GM21526 (cell line): ENCODE measurements around the gene TRIM10.

Source experiments
- ATAC-seq: cut with Tn5 transposase; IDR thresholded peaks from one replicate; pipeline ENCODE4 v1.9.1; 2021; ENCODE audit warnings: moderate library complexity; ENCODE audit not compliant: unreplicated experiment, low FRiP score

TRIM10 gene, protein sequence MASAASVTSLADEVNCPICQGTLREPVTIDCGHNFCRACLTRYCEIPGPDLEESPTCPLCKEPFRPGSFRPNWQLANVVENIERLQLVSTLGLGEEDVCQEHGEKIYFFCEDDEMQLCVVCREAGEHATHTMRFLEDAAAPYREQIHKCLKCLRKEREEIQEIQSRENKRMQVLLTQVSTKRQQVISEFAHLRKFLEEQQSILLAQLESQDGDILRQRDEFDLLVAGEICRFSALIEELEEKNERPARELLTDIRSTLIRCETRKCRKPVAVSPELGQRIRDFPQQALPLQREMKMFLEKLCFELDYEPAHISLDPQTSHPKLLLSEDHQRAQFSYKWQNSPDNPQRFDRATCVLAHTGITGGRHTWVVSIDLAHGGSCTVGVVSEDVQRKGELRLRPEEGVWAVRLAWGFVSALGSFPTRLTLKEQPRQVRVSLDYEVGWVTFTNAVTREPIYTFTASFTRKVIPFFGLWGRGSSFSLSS

DNA sequence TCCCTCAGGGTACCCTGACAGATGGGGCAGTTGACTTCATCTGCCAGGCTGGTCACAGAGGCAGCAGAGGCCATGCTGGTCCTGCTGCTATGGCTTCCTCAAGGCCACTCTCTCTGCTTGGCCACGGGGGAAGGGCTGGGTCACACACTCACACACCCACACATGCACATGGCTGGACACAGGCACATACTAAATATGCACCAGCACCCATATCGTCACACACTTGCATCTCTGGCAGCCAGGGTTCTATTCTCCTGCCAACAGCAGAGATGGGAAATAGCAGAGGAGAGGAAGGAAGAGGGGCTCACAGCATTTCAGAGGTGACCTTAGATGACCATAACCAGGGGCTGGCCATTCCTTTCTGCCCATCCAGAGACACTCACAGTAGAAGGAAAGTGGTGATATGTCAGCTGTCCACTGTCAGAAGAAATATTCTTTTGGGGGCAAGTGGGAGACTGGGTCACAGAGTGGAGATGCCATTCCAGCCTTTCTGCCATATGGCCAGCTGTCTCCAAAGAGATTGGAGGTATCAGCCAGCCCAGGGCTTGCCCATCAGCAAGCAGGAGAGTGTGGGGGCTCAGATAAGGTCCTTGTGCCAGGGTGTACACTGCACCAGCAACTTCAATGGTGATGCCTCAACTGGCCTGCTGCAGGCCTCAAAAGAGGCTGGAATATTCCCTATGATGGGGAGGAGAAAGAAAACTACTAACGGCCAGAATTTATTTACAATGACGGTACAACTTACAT is at the start of gene TRIM10:
TSS of gene TRIM10 (minus strand) at position 427 of the 747 bp plus-strand sequence. CDS start at position 74, 353 bp downstream.
- ATAC-seq, result no peak

DNA sequence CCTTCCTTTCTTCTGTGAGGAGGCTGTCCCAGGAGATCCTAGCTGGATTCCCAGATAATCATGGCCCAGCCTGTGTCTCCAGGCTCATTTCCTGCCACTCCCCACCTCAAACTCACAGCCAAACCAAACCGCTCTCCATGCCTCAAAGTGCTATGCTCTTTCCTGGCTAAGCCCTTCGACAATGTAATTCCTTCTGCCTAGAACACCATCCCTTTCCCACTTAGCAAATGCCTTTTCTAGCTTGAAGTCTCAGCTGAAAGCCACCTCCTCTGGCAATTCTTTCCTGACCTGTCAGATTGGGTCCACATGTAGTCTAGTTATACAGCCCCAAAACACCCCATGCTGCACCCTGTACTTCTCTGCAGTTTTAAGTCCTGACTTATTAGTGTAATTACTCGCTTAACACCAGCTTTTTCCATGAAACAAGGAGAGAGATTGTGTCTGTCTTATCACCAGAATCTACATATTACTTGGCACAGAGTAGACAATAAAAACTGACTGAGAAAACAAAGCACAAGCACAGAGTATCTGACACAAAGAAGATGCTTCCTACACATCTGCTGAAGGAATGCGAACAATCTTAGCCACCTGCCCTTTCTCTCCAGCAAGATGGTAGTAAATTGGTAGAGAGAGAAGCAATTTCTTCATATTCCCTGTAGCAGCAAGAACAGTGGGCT is 46.7 kb upstream of the TRIM10 start:
- no peak for ATAC-seq

DNA sequence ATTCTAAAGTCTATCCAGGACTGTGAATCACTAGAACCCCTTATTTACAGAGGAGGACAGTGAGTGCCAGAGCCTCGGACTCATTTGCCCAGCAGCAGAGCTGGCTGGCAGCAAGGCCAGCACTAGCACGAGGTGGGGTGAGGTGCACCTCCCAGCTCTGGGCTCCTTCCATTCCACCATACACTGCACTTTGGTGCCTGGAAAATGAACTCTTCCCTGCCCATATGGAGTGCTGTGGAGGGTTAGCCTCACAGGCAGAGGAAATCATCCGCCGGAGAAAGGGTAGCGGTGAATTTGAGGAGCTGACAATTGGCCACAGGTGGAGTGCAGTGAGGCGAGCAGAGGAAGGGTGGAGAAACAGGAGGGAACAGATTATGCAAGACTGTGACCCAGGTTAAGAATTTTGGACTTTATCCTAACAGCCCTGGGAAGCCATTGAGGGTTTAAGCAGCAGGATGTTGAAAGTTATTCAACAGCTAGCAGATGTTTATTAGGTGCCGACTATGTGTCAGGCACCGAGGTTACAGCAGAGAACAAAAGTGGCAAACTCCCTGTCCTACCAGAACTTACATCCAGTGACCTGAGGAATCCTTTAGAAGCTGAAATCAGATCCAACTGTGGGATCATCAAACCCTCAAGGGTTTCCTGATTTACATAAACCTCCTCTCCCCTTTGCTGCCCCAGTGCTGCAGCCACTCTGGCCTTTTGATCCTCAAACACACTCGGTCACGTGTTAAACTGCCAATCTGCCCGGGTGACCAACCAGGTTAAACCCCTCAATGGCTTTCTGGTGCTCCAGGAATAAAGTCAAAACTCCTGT is 46.0 kb upstream of the TRIM10 start:
- no peak for ATAC-seq

DNA sequence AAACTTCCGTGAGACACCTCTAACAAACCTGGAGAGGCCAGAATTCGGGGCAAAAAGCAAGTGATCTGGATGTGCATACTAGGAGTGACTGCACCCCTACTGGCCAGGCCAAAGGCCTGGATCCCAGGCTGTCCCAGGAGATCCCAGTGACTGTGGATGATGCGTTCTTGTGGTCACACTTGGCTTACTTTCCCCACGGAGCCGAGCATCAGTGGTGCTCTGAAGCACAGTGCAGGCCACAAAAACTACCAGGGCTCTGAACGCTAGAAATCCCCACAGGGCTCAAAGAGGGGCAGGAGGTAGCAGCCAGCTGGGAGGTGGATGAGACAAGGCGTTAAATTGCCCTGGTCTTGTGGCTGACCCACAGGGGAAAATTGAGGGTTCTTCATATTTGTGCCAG is 45.1 kb upstream of the TRIM10 start:
- no peak for ATAC-seq

DNA sequence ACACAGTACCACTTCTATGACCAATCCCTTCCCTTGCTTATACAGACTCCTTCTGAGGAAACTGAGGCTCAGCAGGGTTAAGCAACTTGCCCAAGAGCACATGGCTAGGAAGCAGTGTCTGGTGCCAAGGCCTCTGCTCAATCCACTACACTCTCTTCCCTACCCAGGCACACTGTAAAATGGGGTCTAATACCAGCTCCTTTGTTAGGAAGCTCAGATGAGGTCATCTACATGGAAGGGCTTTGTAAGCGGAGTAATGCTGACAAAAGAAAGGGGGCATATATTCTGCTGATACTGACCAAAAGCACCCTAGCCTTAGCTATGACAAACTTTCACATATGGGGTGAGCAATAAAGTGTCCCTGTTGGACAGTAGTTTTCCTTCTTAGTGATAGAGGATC is 43.1 kb upstream of the TRIM10 start:
- no peak for ATAC-seq

DNA sequence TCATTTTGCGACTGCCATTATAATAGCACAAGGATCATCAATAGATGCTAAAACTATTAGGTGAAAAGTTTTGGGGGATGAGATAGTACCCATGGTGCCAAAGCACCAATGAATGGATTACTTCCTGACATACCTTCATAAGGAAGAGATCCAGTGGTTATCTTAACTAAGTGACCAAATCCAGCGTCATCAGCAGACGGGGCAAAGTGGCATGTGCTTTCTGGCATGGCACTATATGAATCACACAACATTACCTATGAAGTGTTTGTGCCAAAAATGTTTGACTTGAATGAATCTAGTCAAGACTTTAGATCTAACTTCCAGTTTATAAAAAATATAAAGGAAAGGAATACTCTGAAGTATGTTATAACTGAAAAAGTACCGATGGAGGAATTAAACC is 41.4 kb upstream of the TRIM10 start:
- ATAC-seq, result no peak

DNA sequence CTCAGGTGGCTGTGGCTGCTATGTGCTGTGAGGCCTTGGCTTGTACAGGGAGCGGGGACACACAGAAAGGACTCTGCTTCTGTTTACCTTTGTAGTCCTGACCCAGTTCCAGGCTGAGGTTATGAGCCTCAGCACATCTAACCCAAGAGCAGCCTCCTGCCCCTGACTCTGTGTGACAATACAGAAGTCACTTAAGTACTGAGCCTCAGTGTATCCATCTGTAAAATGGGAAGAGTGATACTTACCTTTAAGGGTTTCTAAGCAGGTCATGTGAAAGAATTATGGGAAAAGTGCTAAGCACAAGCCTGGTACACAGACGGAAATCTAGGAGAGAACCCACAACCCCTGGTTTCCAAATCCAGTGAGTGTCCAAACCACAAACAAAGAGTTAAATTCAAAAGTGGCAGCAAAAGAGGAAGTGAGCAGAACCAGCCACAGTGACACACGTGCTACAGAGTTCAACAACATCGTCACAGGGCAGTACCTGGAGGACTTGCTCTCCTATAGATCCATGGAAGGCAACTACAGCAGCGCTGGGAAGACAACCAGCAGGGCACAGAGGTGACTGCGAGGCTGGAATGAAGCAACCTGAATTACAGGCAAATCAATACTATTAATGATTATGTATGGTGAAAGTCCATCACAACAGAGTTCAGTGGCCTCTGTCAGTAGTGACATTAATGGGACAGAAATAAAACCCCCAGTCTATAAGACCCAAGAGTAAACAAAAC is 39.7 kb upstream of the TRIM10 start:
- ATAC-seq, result peak; percentile 60

DNA sequence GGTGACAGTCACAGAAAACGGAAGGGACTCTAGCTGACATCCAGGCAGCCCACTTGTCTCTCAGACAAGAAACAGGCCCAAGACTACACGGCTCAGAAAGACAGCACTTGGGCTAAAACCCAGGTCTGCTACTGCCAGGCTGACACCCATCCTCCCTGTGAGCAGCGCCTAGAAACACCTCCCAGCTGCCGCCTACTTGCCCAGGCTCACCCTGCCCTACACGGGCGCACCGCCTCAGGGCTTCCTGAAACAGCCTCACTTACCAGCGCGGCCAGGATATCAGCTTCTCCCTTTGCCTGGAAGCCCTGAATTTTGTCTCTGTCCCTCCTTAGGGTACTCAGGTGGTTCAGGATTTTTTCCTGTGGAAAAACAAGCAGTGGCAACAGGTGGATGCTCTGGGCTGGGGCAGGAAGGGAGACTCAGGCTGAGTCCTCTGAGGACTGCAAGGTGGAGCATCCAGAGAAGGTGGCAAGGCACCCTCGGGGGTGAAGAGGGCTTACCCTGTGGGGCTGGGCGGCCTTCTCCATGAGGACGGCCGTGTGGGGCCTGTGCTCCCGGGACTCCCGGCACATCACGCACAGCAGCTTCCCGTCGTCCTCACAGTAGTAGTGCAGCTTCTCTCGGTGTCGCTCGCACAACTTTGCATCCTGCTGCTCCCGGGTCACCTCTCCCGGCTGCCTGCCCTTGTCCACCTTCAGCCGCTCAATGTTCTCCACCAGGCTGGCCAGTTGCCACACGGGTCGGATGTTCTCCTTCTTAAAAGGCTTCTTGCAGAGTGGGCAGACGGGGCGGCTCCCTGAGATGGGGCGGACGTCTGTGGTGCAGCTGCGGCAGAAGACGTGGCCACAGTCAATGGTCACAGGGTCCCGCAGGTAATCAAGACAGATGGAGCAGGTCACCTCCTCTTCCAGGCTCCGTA is 37.4 kb upstream of the TRIM10 start:
- no peak for ATAC-seq

DNA sequence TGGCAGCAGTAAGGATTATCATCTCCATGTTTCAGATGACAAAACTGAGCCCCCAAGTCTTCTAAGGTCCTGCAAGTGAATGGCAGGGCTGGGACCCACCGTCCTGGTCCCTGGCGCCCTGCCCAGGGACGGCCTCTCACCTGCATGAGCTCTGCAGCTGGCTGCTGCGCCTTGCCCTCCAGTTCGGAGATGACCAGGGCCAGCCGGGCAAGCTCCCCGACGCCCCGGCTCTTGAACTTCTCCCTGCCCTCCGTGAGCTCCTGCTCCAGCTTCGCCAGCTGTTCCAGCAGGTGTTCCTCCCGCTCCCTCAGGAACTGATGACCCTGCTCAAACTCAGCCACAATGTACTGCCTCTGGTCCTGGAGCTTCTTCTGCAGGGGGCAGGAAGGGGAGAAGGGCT is 35.4 kb upstream of the TRIM10 start:
- no peak for ATAC-seq

DNA sequence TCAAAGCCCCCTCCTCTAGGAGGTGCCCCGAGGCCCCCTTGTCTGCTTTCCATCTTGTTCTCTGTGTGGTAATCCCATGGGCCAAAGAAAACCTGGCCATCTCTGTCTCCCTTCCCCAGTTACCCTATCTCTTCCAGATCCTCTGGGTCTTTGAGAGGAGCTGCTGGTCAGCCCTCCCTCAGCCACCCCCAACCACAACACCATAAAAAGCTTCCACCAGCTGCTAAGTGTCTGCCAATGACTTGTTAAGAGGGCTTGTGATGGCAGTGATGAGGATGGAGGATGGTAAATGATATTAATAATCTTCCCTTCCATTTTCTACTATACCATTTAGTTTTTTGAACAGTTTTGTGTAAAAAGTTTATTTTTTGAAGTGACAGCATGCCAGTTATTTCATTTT is 34.9 kb upstream of the TRIM10 start:
- no peak for ATAC-seq

DNA sequence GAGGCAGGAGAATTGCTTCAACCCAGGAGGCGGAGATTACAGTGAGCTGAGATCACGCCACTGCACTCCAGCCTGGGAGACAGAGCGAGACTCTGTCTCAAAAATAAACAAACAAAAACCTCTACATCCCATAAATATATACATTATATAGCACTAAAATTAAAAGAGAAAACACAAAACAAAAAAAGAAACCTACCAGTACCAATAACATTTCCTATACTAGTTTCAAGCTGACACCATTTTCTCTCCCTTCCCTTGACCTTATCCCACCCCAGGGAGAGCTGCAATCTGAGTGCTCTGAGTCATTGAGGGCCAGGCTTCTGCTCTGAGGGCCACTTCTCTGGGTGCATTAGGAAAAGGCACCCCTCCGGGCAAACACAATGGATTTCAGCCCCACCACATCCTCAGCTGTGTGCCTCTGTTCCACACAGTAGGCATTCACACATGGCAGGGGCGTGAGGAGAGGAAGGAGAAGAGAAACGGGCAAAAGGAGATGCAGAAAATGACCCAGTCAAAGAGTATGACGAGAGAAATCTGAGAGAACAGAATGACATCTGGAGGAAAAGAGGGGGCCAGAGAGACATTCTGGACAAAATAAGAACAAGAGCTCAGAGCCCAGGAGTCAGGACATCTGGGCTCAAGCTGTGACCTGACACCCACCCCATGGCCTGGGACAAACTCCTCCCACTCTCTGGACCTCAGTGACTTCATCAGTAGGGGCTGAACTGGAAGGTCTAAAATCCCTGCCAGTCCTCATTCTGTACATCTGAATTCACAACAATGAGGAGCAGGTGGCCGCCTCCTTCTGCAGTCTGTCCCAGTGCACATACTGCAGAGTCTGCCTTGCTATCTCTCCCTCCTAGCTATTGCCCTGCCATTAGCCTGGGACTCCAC is 34.0 kb upstream of the TRIM10 start:
- ATAC-seq, result no peak

DNA sequence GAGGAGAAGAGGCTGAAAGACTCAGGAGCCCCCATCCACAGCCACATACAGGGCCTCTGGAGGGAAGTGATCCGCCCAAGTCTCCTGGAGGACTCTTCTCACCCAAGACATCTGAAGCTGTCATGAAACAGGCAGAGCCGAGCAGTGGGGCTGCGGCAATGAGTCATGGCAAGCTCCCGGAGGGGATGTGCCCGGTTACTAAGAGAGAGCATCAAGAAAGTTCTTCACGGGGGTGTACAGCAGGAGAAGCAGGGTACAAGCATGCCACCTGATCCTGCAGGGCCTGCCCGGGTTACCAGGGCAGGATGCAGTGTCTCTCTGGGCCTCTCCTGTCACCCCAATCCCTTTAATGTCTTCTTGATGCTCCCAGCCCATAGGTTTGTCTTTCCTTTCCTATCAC is 31.1 kb upstream of the TRIM10 start:
- ATAC-seq, result no peak

DNA sequence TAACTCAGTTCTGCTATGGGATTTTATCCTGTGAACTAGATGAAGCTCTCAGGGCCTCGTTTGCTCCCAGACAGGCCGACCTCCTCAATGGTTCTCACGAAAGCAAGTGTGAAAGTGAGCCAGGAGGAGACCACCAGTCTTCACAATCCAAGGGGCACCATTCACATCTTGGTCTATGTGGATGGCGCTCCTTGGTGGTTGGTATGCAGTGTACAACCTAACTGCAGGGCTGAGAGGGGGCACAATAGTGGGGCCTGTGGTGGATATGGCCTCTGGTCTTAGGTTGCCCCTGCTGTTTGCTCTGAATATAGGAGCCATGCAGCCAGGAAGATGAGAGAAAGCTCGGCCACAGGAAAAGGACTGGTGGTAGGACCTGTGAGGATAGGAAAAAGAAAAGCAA is 27.5 kb upstream of the TRIM10 start:
- no peak for ATAC-seq

DNA sequence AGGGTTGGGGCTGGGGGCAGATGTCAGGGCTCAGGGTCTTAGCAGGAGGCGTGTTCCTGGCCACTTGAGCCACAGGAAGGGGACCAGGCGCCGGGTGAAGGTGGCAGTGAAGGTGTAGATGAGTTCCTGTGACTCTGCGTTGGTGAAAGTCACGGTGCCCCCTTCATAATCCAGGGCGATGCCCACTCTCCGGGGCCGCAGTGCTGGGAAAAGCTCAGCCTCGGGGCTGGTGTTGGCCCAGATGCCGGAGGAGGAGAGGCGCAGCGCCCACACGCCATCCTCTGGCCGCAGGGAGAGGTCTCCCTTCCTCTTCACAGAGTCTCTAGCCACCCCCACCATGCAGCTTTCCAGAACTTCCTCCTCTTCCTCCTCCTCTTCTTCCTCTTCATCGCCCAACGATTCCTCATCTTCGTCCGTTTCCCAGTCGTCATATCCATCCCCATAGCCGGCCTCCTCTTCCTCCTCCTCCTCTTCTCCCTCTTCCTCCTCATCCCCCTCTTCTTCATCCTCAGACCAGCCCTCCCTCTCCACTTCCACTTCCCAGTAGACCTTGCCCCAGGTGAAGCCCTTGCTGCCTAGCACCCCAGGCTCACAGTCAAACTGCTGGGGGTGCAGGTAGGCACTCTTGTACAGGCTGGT is 25.0 kb upstream of the TRIM10 start:
- ATAC-seq, result no peak

DNA sequence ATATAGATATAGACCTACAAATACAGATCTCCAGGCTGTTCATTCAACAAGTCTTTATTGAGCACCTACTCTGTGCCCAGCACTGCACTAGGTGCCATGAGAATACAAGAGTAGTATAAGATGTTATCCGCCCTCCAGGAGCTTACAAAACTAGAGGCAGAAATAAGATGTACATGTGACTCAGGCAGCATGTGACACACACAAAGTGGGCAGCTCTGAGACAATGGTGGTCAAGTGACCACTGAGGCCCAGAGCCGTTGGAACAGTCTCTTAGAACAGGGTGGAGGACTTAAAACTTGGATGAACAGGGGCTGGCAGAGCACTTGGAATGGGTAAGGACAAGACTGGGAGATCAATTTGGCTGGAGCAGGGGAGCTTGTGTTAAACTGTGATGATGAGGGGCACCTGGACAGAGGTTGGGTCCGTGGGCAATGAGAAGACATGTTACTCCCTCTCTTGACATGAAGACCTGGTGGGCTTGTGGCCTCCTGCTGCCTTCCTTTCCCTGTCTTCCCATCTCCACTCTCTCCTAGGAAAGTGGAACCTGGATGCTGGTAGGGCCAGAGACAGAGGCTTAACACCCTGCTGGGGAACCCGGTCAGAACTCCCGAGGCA is 23.5 kb upstream of the TRIM10 start:
- ATAC-seq, result no peak

DNA sequence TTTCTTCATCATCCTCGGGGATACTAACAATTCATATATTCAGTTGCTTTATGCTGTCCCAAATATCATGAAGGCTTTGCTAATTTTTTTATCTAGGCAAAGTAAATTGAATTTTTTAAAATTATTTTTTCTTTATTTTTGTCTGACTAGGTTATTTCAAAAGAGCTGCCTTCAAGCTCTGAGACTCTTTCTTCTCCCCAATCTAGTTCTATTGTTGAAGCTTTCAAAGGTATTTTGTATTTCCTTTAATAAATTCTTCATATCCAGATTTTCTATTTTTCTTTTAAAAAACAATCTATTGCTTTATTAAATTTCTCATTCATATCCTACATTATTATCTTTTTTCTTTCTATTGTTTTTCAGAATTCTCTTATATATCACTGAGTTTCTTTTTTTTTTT is 19.1 kb upstream of the TRIM10 start:
- no peak for ATAC-seq

DNA sequence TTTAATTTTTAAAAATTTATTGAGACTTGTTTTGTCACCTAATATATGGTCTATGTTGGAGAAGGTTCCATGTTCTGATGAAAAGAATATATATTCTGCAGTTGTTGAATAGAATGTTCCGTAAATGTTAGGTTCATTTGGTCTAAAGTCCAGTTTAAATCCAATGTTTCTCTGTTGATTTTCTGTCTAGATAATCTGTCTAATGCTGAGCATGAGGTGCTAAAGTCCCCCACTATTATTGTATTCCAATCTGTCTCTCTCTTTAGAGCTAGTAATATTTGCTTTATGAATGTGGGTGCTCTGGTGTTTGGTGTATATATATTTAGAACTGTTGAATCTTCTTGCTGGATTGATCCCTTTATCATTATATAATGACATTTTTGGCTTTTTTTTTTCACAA is 17.8 kb upstream of the TRIM10 start:
- ATAC-seq, result no peak
